Liver (tissue), 9 donors: ENCODE measurements around the gene GPD2. TPM values are rescaled to one million over a fixed set of nuclear protein-coding genes. Genes with fewer than 3 reads are reported as not detected.

Experiments
- DNase-seq: peaks from one replicate; pipeline ENCODE4 v3.0.0-alpha.2; 2017; ENCODE audit warnings: low spot score
- H3K27ac ChIP-seq, 2 donors: one replicate each; pipeline ENCODE4 v1.7.0; 2013; ENCODE audit warnings: inconsistent platforms in 2 of 2, low read length in 2 of 2, control low read depth in 1 of 2, low read depth in 1 of 2, mild to moderate bottlenecking in 1 of 2
- H3K27me3 ChIP-seq, 4 donors: one replicate each; pipeline versions ENCODE4 v1.6.1 to v1.7.0; 2013; ENCODE audit warnings: low read length in 3 of 4, inconsistent platforms in 1 of 4, mild to moderate bottlenecking in 1 of 4, moderate library complexity in 1 of 4; ENCODE audit not compliant: control insufficient read depth in 4 of 4, insufficient read depth in 4 of 4
- H3K36me3 ChIP-seq, 4 donors: one replicate each; pipeline versions ENCODE4 v1.6.1 to v1.7.0; 2013; ENCODE audit warnings: low read length in 3 of 4, mild to moderate bottlenecking in 3 of 4, low read depth in 1 of 4, moderate library complexity in 1 of 4; ENCODE audit not compliant: control insufficient read depth in 4 of 4, insufficient read depth in 3 of 4
- H3K4me1 ChIP-seq, 4 donors: one replicate each; pipeline versions ENCODE4 v1.6.1 to v1.7.0; 2013; ENCODE audit warnings: low read length in 3 of 4, mild to moderate bottlenecking in 3 of 4, moderate library complexity in 1 of 4; ENCODE audit not compliant: control insufficient read depth in 4 of 4, insufficient read depth in 4 of 4
- H3K4me3 ChIP-seq, 3 donors: one replicate each; pipeline versions ENCODE4 v1.6.1 to v1.7.0; 2013; ENCODE audit warnings: low read length in 3 of 3, control low read depth in 1 of 3, low read depth in 1 of 3, mild to moderate bottlenecking in 1 of 3
- H3K9ac ChIP-seq, 2 donors: one replicate each; pipeline ENCODE4 v1.7.0; 2013; ENCODE audit warnings: low read length in 2 of 2, mild to moderate bottlenecking in 2 of 2, moderate library complexity in 2 of 2, control low read depth in 1 of 2, low read depth in 1 of 2
- H3K9me3 ChIP-seq, 4 donors: one replicate each; pipeline versions ENCODE4 v1.6.1 to v1.7.0; 2013; ENCODE audit warnings: low read length in 3 of 4; ENCODE audit not compliant: control insufficient read depth in 4 of 4
- EGR1 ChIP-seq, 2 donors: IDR thresholded peaks; 2 replicates each; pipeline ENCODE4 v1.6.1; 2016 to 2018; ENCODE audit warnings: antibody characterized with exemption in 2 of 2, low read depth in 2 of 2
- FOXA1 ChIP-seq: IDR thresholded peaks from 2 replicates; pipeline ENCODE4 v1.6.1; 2016; ENCODE audit warnings: antibody characterized with exemption
- FOXA2 ChIP-seq: IDR thresholded peaks from 2 replicates; pipeline ENCODE4 v1.6.1; 2016; ENCODE audit warnings: antibody characterized with exemption
- GABPA ChIP-seq, 2 donors: IDR thresholded peaks in 1 of 2; conservative IDR thresholded peaks in 1 of 2; 2 replicates each; pipeline ENCODE4 v1.6.1; 2016; ENCODE audit warnings: antibody characterized with exemption in 2 of 2, mild to moderate bottlenecking in 1 of 2, moderate library complexity in 1 of 2
- HNF4A ChIP-seq, 2 donors: conservative IDR thresholded peaks; 2 replicates each; pipeline ENCODE4 v1.6.1; 2016; ENCODE audit warnings: antibody characterized with exemption in 2 of 2, mild to moderate bottlenecking in 2 of 2
- HNF4G ChIP-seq: IDR thresholded peaks from 2 replicates; pipeline ENCODE4 v1.6.1; 2016; ENCODE audit warnings: antibody characterized with exemption
- JUND ChIP-seq, 2 donors: IDR thresholded peaks; 2 replicates each; pipeline ENCODE4 v1.6.1; 2016; ENCODE audit warnings: antibody characterized with exemption in 2 of 2
- RAD21 ChIP-seq, 2 donors: IDR thresholded peaks; 2 replicates each; pipeline ENCODE4 v1.6.1; 2016; ENCODE audit warnings: antibody characterized with exemption in 2 of 2, mild to moderate bottlenecking in 2 of 2
- RXRA ChIP-seq, 2 donors: IDR thresholded peaks; 2 replicates each; pipeline ENCODE4 v1.6.1; 2017 to 2018; ENCODE audit warnings: antibody characterized with exemption in 2 of 2, mild to moderate bottlenecking in 1 of 2
- SP1 ChIP-seq: IDR thresholded peaks from 2 replicates; pipeline ENCODE4 v1.6.1; 2018; ENCODE audit warnings: antibody characterized with exemption, mild to moderate bottlenecking
- TAF1 ChIP-seq: conservative IDR thresholded peaks from 2 replicates; pipeline ENCODE4 v1.6.1; 2016; ENCODE audit warnings: antibody characterized with exemption, mild to moderate bottlenecking
- YY1 ChIP-seq: IDR thresholded peaks from 2 replicates; pipeline ENCODE4 v1.6.1; 2016; ENCODE audit warnings: antibody characterized with exemption, mild to moderate bottlenecking
- WGBS: extraction: QIAGEN DNeasy Blood & Tissue Kit; methylation state at CpG from one replicate; pipeline ENCODE4 v1.1.7; 2013; 5-methylcytosine and 5-hydroxymethylcytosine counted together
- polyA plus RNA-seq, 2 donors: library from polyadenylated mRNA; stranded (reverse) in 1 of 2; unstranded in 1 of 2; fragments of 200-250 nt in 1 of 2; fragments of >200 nt in 1 of 2; fragmentation: Nextera tagmentation in 1 of 2; extraction: Ambion mirVana in 1 of 2; gene quantifications; one replicate each; pipeline versions ENCODE4 v1.2.1 to v1.2.3, GENCODE V29; 2013 to 2015
- total RNA-seq, 2 donors: library from RNA; depleted of rRNA; stranded (reverse); fragments of >200 nt; gene quantifications; one replicate each; pipeline ENCODE4 v1.2.3, GENCODE V29; 2014
- TF ChIP-seq, protein P1 (sequence below): IDR thresholded peaks from 2 replicates; pipeline ENCODE4 v1.6.1; 2016; ENCODE audit warnings: antibody characterized with exemption
- TF ChIP-seq, protein P2 (sequence below): IDR thresholded peaks from 2 replicates; pipeline ENCODE4 v1.6.1; 2016; ENCODE audit warnings: antibody characterized with exemption, mild to moderate bottlenecking
- TF ChIP-seq, protein P3 (sequence below): fragments of 150-350 bp; IDR thresholded peaks from 2 replicates; pipeline ENCODE4 v1.5.1; 2017; ENCODE audit warnings: improper control_type of control experiment, low read depth, low read length; ENCODE audit not compliant: missing input control
- TF ChIP-seq, protein P4 (sequence below): IDR thresholded peaks from 2 replicates; pipeline ENCODE4 v1.6.1; 2016; ENCODE audit warnings: antibody characterized with exemption
- TF ChIP-seq, protein P5 (sequence below): IDR thresholded peaks from 2 replicates; pipeline ENCODE4 v1.6.1; 2016; ENCODE audit warnings: antibody characterized with exemption
- donor health status: healthy.
- donor health status: healthy.
- donor health status: healthy.
- donor health status: healthy.
- donor health status: healthy.

Gene GPD2
- total and polyA plus RNA-seq, 4 donors = 1.4 to 14.3 (median 6.1) TPM

DNA sequence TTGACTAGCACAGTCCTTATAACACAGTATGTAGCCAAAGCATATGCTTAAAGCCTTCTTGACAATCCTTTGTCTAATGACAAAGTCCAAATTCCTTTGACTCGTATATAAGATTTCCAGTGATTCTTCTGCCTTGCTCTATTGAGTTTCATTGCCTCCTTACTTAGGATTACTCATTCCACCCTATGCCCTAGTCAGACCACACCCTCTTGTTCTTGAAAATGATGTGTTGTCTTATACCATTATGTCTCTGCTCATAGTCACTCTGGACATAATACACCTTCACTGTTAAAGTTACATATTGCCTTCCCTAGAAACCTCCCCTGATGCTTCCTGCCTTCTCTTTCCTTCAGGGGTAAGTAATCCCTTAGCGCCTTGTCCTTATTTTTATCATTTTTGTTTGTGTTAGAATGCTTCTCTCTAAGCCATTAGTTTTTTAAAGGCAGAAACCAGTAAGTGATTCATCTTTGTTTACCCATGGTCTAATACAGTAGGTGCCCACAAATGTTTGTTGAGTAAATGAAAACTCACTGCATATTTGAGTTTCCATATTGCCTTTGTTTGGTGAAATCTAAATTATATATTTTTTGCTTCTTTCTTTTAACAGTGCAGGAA is 19.3 kb downstream of the GPD2 start:
- Histone ChIP-seq H3K9ac (no peak overlapping the region), H3K27me3 (no peaks in the 10 kb centered on the region), H3K27ac (no peak overlapping the region), H3K36me3 (no peaks in the 10 kb centered on the region), H3K4me1 (peaks cover 0 to 2% (median 0%) of the 10 kb centered on the region in 4 donors), H3K9me3 (no peaks in the 10 kb centered on the region), H3K4me3 (no peak overlapping the region)
- no peak for TF ChIP-seq RXRA (IDR thresholded peaks at IDR 0.05)
- TF ChIP-seq YY1 = no peak
- TF ChIP-seq HNF4G = no peak
- 92% methylated on average over 2 of the region's 2 CpGs for WGBS
- DNase-seq = no peak

DNA sequence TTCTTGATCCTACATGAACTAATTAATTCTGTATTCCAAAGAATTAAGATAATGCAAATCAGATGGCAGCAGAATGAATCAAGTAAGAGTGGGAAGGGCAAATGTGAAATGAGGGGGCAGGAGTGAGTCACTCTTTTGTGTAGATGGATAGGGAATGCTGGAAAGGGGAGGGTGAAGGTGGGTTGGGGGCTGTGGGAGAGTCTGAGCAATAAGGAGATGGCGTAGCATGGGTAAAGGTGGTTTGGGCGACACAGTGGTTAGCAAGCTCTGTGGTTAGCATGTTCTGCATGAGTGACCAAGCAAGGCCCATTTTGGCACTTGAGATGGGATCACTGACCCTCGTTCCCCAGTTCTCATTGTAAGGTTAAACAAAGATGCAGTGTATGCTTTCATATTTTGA is 20.4 kb downstream of the GPD2 start:
- H3K4me1 ChIP-seq = peaks cover 0 to 2% (median 0%) of the 10 kb centered on the region in 4 donors
- H3K9ac ChIP-seq = no peak overlapping the region
- DNase-seq = no peak
- no peaks in the 10 kb centered on the region for H3K36me3 ChIP-seq
- H3K9me3 ChIP-seq = no peaks in the 10 kb centered on the region
- TF ChIP-seq, protein P1, sequence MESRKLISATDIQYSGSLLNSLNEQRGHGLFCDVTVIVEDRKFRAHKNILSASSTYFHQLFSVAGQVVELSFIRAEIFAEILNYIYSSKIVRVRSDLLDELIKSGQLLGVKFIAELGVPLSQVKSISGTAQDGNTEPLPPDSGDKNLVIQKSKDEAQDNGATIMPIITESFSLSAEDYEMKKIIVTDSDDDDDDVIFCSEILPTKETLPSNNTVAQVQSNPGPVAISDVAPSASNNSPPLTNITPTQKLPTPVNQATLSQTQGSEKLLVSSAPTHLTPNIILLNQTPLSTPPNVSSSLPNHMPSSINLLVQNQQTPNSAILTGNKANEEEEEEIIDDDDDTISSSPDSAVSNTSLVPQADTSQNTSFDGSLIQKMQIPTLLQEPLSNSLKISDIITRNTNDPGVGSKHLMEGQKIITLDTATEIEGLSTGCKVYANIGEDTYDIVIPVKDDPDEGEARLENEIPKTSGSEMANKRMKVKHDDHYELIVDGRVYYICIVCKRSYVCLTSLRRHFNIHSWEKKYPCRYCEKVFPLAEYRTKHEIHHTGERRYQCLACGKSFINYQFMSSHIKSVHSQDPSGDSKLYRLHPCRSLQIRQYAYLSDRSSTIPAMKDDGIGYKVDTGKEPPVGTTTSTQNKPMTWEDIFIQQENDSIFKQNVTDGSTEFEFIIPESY = no peak
- TF ChIP-seq HNF4G = no peak
- TF ChIP-seq RXRA (IDR thresholded peaks at IDR 0.05) = no peak
- TF ChIP-seq GABPA (IDR thresholded peaks at IDR 0.05 in 1 of 2, conservative IDR thresholded peaks at IDR 0.05 in 1 of 2) = no peak
- no peak for TF ChIP-seq EGR1 (IDR thresholded peaks at IDR 0.05; ENCODE audit: low read depth in 2 of 2)
- TF ChIP-seq FOXA1 = no peak
- TF ChIP-seq JUND (IDR thresholded peaks at IDR 0.05) = no peak
- TF ChIP-seq YY1 = no peak
- TF ChIP-seq, protein P2, sequence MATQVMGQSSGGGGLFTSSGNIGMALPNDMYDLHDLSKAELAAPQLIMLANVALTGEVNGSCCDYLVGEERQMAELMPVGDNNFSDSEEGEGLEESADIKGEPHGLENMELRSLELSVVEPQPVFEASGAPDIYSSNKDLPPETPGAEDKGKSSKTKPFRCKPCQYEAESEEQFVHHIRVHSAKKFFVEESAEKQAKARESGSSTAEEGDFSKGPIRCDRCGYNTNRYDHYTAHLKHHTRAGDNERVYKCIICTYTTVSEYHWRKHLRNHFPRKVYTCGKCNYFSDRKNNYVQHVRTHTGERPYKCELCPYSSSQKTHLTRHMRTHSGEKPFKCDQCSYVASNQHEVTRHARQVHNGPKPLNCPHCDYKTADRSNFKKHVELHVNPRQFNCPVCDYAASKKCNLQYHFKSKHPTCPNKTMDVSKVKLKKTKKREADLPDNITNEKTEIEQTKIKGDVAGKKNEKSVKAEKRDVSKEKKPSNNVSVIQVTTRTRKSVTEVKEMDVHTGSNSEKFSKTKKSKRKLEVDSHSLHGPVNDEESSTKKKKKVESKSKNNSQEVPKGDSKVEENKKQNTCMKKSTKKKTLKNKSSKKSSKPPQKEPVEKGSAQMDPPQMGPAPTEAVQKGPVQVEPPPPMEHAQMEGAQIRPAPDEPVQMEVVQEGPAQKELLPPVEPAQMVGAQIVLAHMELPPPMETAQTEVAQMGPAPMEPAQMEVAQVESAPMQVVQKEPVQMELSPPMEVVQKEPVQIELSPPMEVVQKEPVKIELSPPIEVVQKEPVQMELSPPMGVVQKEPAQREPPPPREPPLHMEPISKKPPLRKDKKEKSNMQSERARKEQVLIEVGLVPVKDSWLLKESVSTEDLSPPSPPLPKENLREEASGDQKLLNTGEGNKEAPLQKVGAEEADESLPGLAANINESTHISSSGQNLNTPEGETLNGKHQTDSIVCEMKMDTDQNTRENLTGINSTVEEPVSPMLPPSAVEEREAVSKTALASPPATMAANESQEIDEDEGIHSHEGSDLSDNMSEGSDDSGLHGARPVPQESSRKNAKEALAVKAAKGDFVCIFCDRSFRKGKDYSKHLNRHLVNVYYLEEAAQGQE = no peak
- TF ChIP-seq TAF1 = no peak
- TF ChIP-seq, protein P3, sequence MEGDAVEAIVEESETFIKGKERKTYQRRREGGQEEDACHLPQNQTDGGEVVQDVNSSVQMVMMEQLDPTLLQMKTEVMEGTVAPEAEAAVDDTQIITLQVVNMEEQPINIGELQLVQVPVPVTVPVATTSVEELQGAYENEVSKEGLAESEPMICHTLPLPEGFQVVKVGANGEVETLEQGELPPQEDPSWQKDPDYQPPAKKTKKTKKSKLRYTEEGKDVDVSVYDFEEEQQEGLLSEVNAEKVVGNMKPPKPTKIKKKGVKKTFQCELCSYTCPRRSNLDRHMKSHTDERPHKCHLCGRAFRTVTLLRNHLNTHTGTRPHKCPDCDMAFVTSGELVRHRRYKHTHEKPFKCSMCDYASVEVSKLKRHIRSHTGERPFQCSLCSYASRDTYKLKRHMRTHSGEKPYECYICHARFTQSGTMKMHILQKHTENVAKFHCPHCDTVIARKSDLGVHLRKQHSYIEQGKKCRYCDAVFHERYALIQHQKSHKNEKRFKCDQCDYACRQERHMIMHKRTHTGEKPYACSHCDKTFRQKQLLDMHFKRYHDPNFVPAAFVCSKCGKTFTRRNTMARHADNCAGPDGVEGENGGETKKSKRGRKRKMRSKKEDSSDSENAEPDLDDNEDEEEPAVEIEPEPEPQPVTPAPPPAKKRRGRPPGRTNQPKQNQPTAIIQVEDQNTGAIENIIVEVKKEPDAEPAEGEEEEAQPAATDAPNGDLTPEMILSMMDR = no peak
- no peak for TF ChIP-seq FOXA2
- TF ChIP-seq, protein P4, sequence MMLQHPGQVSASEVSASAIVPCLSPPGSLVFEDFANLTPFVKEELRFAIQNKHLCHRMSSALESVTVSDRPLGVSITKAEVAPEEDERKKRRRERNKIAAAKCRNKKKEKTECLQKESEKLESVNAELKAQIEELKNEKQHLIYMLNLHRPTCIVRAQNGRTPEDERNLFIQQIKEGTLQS = no peak
- TF ChIP-seq SP1 = no peak
- no peak for TF ChIP-seq RAD21 (IDR thresholded peaks at IDR 0.05)
- TF ChIP-seq HNF4A (conservative IDR thresholded peaks at IDR 0.05) = no peak
- TF ChIP-seq, protein P5, sequence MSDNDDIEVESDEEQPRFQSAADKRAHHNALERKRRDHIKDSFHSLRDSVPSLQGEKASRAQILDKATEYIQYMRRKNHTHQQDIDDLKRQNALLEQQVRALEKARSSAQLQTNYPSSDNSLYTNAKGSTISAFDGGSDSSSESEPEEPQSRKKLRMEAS = no peak
- 97% methylated on average over 3 of the region's 3 CpGs for WGBS
- H3K4me3 ChIP-seq = no peak overlapping the region
- H3K27me3 ChIP-seq = no peaks in the 10 kb centered on the region
- H3K27ac ChIP-seq = no peak overlapping the region
